ENCODE measurements around the gene IKZF2. TPM values are rescaled to one million over a fixed set of nuclear protein-coding genes. Genes with fewer than 3 reads are reported as not detected.
A peak's percentile ranks its signal among the peaks of the same experiment; 100 is the strongest.

Gene IKZF2
- total RNA-seq, 1 experiment from 2014 or later = 5.2 TPM

DNA sequence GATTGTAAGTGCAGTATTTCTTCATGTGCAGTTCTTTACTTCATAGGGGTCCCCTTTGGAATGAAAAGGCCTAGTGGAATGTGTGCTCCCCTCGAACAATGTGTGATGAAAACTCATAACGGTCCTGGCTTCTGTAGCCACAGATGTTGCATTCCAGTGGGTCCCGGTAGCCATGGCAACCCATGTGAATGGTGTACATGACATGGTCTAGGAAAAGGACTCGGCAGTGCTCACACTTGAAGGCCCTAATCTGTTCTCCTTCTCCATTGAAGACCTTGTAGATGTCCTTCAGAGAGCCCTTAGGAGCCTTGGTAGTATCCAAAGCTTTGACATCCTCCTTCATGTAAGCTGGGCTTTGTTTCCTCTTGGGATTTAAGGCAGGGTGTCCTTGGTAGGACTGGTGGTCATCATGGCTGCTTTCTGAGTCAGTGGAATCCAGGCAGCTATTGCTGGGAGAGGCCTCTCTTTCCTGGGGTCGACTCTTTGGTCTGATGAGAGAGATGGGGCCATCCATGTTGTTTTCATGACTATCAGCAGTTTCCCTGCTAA is 144.0 kb downstream of the IKZF2 start:
- no peaks in the 10 kb centered on the region for H3K36me3 ChIP-seq
- H3K27me3 ChIP-seq = no peaks in the 10 kb centered on the region
- H3K9me3 ChIP-seq = no peaks in the 10 kb centered on the region
- no peak for DNase-seq
- no peak overlapping the region for H3K4me3 ChIP-seq

DNA sequence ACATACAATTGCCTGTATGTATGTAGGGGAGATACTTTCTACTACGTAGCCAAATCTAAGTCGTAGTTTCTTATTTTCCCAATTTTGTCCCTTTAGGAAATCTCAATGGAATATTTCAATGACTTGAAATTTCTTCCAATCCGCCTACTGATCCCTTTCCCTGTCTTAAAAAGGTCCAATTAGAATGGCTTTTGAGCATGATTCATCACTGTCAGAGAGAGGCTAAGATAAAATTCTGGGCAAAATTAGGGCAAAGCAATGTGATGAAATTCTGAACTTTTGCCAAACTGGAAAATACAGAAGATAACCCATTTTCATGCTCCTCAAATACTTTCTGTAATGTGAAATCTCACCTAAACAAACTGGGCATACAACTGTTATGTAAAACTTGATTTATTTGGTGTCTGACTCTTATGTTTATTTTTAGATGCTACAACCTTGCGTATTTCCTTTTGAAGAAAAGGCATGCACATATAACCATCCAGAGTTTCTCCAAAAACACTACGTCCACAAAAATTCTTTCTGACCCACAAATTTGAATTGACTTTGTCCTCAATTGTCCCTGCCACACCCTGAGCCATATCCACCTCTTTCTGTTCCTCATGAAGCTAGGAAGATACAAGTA is 147.1 kb downstream of the IKZF2 start:
- Histone ChIP-seq H3K36me3 (no peaks in the 10 kb centered on the region), H3K4me3 (no peak overlapping the region), H3K27me3 (no peaks in the 10 kb centered on the region), H3K9me3 (no peaks in the 10 kb centered on the region)
- DNase-seq = no peak

DNA sequence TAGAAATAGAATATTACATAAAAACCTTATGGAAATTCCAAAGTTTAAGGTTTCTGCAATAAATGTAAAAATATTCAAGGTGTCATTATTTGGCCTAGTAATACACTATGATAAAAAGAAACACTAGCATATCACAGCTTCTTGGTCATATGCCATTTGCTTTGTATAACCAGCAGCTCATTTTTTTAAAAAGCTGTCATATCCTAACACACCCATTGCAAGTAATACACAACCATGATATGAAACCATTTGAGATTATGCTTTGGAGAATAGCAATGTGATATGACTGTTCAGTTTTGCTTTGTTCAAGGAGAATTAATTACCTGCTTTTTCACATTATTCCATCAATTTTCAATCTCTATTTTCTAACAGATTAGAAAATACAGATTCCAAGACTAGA is 149.0 kb downstream of the IKZF2 start:
- Histone ChIP-seq H3K4me3 (no peak overlapping the region), H3K36me3 (no peaks in the 10 kb centered on the region), H3K27me3 (no peaks in the 10 kb centered on the region), H3K9me3 (no peaks in the 10 kb centered on the region)
- no peak for DNase-seq

DNA sequence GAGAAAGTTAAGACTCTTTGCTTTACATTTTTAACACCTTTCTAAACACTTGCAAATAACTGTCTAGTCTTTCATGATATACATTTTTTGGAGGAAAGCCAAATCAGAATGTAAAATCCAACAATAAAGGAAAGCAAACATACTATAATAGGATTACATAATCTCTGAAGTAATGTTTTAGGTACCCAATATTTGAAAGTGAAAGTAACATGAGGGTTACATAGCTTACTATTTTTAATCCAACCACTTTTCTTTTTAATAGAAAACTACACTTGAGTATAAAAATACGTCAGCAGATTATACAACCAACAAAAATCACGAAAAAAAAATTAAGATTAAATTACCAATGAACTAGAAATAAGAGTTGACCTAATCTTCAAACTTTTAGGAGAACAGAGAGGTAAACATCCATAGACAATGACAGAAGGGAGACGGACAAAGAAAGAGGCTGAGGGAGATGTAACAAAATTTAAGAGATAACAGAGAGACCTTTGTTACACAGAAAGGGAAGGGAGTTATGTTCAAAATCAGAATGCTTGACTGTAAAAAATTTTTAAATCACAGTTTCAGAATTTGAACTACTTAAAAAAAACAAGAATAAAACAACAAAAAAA is 150.0 kb downstream of the IKZF2 start:
- H3K36me3 ChIP-seq = no peaks in the 10 kb centered on the region
- DNase-seq = no peak
- no peaks in the 10 kb centered on the region for H3K27me3 ChIP-seq
- H3K4me3 ChIP-seq = peak overlapping the region; percentile 10; the same call in 1 of the 2 replicates
- H3K9me3 ChIP-seq = no peaks in the 10 kb centered on the region

DNA sequence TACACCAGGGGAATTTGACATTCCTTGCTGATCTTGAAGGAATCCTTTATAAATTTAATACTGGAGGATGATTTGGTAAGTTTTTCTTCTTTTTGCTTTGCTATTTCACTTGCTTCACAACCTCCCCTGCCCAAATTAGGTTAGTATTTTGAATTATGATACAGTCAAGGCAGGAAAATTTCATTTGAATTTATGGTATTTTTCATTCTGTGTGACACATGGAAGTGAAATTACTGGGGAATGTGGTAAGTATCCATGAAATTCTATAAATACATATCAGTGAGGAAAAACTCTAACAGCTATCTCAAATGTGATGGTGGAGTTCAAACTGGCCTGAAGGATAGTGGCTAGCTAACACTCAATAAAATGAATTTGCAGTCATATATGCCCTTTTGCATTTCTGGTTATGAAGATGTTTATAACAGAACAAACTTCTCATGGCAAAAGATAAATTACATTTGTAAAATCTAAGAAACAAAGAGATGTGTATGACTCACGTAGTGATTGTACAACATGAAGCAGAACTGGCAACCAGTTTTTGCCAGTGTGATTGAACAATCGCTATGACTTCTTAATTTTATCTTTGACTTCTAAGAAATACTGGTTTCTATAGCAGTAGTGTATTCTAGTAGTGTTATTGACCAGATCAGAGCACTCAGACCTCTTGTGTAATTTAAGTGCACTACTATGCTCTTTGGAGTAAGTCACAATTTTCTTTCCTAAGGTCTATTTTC is 152.6 kb downstream of the IKZF2 start:
- H3K27me3 ChIP-seq = no peaks in the 10 kb centered on the region
- no peak for DNase-seq
- no peak overlapping the region for H3K4me3 ChIP-seq
- no peaks in the 10 kb centered on the region for H3K9me3 ChIP-seq
- no peaks in the 10 kb centered on the region for H3K36me3 ChIP-seq

DNA sequence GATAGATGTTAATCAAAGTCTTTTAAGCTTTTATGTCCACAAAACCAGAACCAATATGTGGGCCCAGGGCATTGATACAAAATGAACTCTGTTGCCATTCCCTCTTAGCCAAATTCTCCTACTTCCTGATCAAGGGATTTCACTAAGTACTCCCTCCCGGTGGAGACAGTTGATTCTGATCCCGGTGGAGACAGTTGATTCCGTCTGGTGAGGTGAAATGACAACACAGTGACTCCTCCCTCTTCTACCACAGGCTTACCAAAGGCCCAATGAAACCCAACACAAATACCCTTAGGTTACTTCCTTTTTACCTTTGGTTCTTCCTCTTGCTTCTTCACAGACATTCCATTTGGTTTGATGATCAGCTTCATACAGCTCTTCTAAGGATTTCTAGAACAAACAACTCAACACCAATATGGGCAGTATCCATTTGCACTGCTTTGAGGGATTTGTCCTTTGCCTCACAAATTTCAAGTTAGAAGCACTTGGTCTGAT is 153.8 kb downstream of the IKZF2 start:
- H3K9me3 ChIP-seq = no peaks in the 10 kb centered on the region
- no peaks in the 10 kb centered on the region for H3K36me3 ChIP-seq
- no peaks in the 10 kb centered on the region for H3K27me3 ChIP-seq
- DNase-seq = no peak
- H3K4me3 ChIP-seq = no peak overlapping the region

DNA sequence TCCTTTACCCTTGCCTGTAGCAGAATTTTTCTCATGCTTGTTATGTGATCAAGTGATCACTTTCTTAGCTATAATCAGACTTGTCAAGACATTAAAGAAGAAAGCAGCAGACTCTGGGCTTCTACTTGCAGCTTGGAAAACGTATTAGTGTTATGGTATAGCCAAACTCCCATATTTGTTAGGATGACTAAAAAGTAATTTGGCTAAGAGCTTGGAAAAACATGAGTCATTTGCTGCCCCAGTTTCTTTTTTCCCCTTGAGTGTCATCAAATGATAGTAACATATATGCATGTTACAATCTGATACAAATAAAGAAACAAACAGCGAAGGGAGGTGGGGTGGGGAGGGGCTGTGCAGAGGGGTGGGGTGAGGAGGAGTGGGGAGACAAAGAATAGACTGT is 155.5 kb downstream of the IKZF2 start:
- H3K36me3 ChIP-seq = no peaks in the 10 kb centered on the region
- H3K27me3 ChIP-seq = no peaks in the 10 kb centered on the region
- DNase-seq = no peak
- no peaks in the 10 kb centered on the region for H3K9me3 ChIP-seq
- H3K4me3 ChIP-seq = no peak overlapping the region

DNA sequence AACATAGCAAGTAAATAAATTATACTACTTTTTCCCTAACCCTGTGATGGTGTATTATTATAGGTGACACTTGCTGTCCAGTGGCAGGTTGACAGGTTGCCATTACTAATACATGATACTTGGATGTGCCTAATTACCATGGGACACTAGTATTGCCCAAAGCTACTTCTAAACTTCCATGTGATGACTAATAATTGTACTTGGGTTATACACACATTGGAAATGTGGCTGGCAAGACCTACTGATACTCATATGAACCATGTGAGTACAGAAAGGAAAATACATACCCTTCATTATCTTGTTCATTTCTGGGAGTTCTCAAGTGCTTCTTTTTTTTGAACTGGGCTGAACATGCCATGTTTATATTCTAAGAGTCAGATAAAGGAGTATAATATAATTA is 156.4 kb downstream of the IKZF2 start:
- Histone ChIP-seq H3K4me3 (no peak overlapping the region), H3K36me3 (no peaks in the 10 kb centered on the region), H3K9me3 (no peaks in the 10 kb centered on the region), H3K27me3 (no peaks in the 10 kb centered on the region)
- DNase-seq = no peak

DNA sequence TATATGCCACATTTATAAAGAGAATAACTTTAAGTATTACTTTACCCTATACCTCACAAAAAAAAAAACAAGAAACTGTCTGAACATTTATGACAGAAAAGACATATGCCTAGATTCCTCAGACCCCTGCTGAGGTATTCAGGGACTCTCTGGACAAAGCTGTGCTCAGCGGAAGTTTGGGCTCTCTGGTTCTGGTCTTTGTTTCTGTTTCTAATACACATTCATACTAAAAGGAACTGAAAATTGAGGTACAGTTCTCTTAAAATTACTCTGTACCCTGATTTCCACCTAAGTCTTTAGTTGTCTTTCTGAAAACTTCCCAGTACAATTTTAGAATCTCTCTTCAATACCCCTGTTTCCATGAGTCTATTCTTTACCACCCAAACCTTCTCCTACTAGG is 160.3 kb downstream of the IKZF2 start:
- Histone ChIP-seq H3K4me3 (no peak overlapping the region), H3K9me3 (no peaks in the 10 kb centered on the region; the same call in 1 of the 2 replicates), H3K27me3 (no peaks in the 10 kb centered on the region), H3K36me3 (no peaks in the 10 kb centered on the region)
- no peak for DNase-seq

DNA sequence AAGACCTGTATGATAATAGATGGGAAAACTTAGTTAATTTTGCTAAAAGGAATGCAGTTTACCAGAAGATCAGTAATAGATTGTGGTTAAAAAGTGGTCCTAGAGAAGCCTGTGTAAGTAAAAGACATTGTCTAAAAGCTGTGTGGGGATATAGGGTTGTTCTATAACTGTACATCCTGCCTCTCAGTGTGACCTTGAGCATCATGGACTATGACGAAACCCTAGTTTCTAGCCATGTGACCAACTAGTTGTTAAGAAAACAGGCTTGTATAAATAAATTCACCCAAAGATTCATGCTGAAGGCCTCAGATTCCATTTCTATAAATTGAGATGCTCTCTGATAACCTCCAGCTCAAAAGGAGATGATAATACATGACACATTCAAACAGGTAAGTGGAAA is 160.7 kb downstream of the IKZF2 start:
- Histone ChIP-seq H3K27me3 (no peaks in the 10 kb centered on the region), H3K36me3 (no peaks in the 10 kb centered on the region), H3K9me3 (no peaks in the 10 kb centered on the region; the same call in 1 of the 2 replicates), H3K4me3 (no peak overlapping the region)
- no peak for DNase-seq

DNA sequence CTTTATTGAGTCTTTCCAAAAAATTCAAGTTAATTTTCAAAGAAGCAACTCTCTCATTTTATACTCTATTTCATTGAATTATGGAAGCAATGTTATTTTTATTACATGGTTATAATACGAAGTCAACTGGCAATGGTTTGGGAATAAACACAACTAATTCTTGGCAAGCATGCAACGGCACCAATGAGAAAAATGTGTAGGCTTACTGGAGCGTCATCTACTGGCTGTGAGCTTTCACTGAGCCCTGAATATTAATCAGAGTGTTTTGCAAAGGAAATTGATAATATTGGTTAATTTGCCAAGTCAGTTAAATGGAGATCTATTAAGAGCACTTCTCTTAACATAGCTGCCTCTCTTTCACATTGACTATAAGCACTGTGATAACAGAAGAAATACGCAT is 163.9 kb downstream of the IKZF2 start:
- Histone ChIP-seq H3K4me3 (no peak overlapping the region), H3K36me3 (no peaks in the 10 kb centered on the region), H3K9me3 (no peaks in the 10 kb centered on the region; the same call in 1 of the 2 replicates), H3K27me3 (no peaks in the 10 kb centered on the region)
- DNase-seq = no peak

DNA sequence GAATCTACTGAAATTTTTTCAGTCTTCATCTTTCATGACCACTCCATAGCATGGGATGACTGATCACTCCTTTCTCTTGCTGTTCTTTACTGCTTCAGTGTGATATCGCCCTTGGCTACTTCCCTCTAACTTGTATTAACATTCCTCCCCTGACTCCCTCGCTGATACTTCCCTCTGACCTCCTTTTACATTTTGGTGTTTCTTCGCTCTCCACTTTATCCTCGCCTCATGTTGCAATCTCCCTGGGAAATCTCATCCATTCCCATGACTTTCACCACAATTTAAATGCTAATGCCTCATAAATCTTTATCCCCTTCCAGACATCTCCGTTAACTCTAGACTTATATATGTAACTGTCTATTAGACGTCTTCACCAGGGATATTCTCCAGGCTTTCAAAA is 167.3 kb downstream of the IKZF2 start:
- DNase-seq = no peak

DNA sequence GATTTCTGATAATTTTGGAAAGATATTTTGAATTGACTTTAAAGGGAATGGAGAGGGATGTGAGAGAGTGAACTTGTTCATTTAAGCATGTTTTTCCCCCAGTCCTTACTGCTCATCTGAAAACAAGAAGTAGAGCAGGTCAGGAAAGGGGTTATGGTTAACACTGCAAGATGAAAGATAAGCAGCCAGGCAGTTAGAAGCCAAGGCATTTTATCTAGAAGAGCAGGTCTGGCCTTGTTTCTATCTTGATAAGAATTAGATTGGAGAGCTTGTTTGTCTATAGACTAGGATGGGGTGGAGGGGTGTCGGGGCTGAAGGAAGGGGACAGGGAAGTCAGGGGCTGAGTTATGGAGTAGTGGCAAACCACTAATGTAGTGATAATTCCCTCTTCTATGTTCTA is 171.6 kb downstream of the IKZF2 start:
- H3K36me3 ChIP-seq = no peaks in the 10 kb centered on the region
- H3K27me3 ChIP-seq = no peaks in the 10 kb centered on the region
- H3K9me3 ChIP-seq = no peaks in the 10 kb centered on the region
- DNase-seq = no peak
- no peak overlapping the region for H3K4me3 ChIP-seq

More for the DNA sequence above, 167.3 kb downstream of the IKZF2 start:
- H3K4me3 ChIP-seq = no peak overlapping the region
- H3K9me3 ChIP-seq = no peaks in the 10 kb centered on the region
- no peaks in the 10 kb centered on the region for H3K27me3 ChIP-seq
- no peaks in the 10 kb centered on the region for H3K36me3 ChIP-seq

DNA sequence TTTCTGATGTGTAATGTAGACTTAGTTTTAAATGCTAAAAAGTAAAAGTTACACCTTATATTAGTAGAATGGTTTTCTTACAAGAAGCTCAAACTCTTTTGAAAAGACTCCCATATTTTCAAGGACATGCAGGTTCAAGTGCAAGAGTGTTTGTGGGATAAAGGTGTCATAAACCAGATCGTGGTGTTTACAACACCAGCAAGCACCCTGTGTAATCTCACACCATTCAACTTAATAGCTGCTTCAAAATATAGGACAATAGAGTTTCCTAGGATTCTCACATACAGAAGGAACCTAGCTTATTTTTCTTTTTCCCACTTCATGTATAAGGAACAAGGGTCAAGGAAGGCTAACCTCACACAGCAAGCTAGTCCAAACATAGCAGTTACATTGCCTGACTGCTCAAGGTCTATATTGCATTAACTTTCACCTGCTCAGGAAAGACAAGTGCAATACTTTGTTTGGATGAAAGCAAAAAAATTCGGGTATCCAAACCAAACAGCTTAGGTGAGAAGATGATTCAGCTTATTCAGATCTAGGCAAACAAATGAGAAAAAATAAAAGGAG is 172.3 kb downstream of the IKZF2 start:
- H3K36me3 ChIP-seq = no peaks in the 10 kb centered on the region
- DNase-seq = no peak
- no peak overlapping the region for H3K4me3 ChIP-seq
- H3K27me3 ChIP-seq = no peaks in the 10 kb centered on the region
- H3K9me3 ChIP-seq = no peaks in the 10 kb centered on the region

DNA sequence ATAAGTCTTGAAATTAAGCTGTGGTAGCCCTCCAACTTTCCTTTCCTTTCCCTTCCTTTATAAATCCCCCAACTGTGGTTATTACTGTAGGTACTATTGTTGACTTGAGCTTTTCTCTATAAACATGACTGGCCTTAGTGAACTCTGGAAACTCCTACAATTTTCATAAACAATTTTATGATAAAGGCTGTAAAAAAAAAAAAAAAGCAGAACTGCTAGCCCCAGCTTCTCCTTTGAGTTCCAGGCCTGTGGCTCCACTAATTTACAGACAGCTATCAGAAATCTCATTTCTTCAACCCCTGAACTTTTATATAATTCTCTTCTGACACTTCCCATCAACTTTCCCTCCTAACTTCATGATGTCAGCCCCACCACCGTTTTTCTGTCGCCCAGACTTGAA is 174.3 kb downstream of the IKZF2 start:
- H3K27me3 ChIP-seq = no peaks in the 10 kb centered on the region
- no peak overlapping the region for H3K4me3 ChIP-seq
- no peaks in the 10 kb centered on the region for H3K9me3 ChIP-seq
- no peaks in the 10 kb centered on the region for H3K36me3 ChIP-seq
- no peak for DNase-seq

DNA sequence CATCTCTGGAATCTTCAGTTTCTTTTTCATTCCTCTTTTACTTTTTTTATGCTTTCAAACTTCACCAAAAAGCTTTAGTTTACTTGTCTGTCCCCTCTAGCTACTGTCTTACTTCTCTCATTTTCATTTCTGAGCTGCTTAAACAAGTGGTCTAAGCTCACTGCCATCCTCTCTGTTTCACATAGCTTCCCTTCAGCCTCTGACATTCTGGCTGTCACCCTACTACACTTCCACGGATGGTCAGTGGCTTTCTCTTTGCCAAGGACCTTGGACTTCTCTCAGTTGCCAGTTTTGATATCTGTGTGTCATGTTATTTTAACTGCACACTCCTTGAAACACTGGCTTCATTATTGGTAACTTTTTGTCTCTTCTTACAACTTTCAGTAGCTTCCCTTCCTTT is 176.1 kb downstream of the IKZF2 start:
- DNase-seq = no peak
- Histone ChIP-seq H3K9me3 (no peaks in the 10 kb centered on the region), H3K4me3 (no peak overlapping the region), H3K36me3 (no peaks in the 10 kb centered on the region), H3K27me3 (no peaks in the 10 kb centered on the region)

DNA sequence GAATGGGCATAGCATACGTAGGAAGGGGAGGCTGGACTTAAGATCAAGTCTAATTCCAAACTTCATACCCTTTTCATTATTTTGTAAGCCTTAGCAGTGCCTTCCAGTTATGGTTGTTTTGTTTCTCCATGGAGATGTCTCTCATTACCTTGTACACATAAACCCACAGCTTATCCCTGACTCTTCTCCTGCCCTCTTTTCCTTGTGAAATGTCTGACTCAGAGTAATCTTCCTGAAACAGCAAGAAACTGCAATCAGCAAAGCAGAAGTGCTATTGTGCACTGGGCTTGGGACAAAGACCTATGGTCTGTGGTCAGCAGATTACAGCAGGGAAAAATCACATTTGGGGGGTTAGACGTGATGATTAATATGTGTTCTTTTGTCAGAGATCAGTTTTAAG is 176.7 kb downstream of the IKZF2 start:
- no peaks in the 10 kb centered on the region for H3K27me3 ChIP-seq
- no peak overlapping the region for H3K4me3 ChIP-seq
- no peaks in the 10 kb centered on the region for H3K36me3 ChIP-seq
- DNase-seq = no peak
- no peaks in the 10 kb centered on the region for H3K9me3 ChIP-seq

All from MG63 (cell line).